A673 (cell line): ENCODE data around the gene TBRG4. TPM values are rescaled to one million over a fixed set of nuclear protein-coding genes. Genes with fewer than 3 reads are reported as not detected.

ENCODE experiments used
- BruUV-seq: library from RNA; stranded (reverse); fragments of 400-500 nt; replicated peaks from 2 replicates; lab custom pipeline; 2021; lab: Mats Ljungman, UMichigan
- CTCF ChIA-PET: fragments of 300-600 bp; sonication (Branson Sonifier 250); formaldehyde crosslinking; loops from one replicate; lab custom pipeline; 2022; ENCODE audit warnings: antibody characterized with exemption; lab: Charles Lee
- POLR2A ChIA-PET: fragments of 300-600 bp; sonication (Branson Sonifier 250); formaldehyde crosslinking; loops from one replicate; lab custom pipeline; 2022; ENCODE audit warnings: antibody characterized with exemption; ENCODE audit not compliant: low non-redundant PET; lab: Charles Lee
- DNase-seq: peaks from one replicate; pipeline ENCODE4 v3.0.0-alpha.2; 2015; ENCODE audit warnings: low spot score
- H3K27ac ChIP-seq: fragments of 200-600 bp; sonication (generic); 2 replicates; pipeline ENCODE4 v1.5.1; 2016; ENCODE audit warnings: mixed run types, low read depth, mild to moderate bottlenecking, mixed read lengths, antibody characterized with exemption, low read length; ENCODE audit not compliant: poor library complexity, severe bottlenecking
- H3K27me3 ChIP-seq: fragments of 200-600 bp; sonication (generic); replicated peaks from 2 replicates; pipeline ENCODE4 v1.6.1; 2017; ENCODE audit warnings: mixed run types, low read depth, mild to moderate bottlenecking, mixed read lengths, antibody characterized with exemption, low read length; ENCODE audit not compliant: insufficient read depth, poor library complexity
- H3K36me3 ChIP-seq: fragments of 200-600 bp; sonication (generic); 2 replicates; pipeline ENCODE4 v1.6.1; 2016; ENCODE audit warnings: mixed run types, mild to moderate bottlenecking, mixed read lengths, antibody characterized with exemption, low read length; ENCODE audit not compliant: insufficient read depth, poor library complexity, severe bottlenecking
- H3K4me1 ChIP-seq: fragments of 200-600 bp; sonication (generic); 2 replicates; pipeline ENCODE4 v1.6.1; 2017; ENCODE audit warnings: mixed run types, mild to moderate bottlenecking, mixed read lengths, antibody characterized with exemption, low read length; ENCODE audit not compliant: insufficient read depth, poor library complexity, severe bottlenecking
- H3K4me3 ChIP-seq: fragments of 200-600 bp; sonication (generic); 2 replicates; pipeline ENCODE4 v1.5.1; 2016; ENCODE audit warnings: low read depth, mixed run types, mild to moderate bottlenecking, mixed read lengths, low read length; ENCODE audit not compliant: poor library complexity, severe bottlenecking
- H3K9me3 ChIP-seq: fragments of 200-600 bp; sonication (generic); 2 replicates; pipeline ENCODE4 v1.6.1; 2016; ENCODE audit warnings: mixed run types, low read depth, mild to moderate bottlenecking, mixed read lengths, antibody characterized with exemption, low read length; ENCODE audit not compliant: poor library complexity, severe bottlenecking
- CTCF ChIP-seq: fragments of 300-800, 200-600 bp; sonication (generic); conservative IDR thresholded peaks from 2 replicates; pipeline ENCODE4 v1.5.1; 2017; ENCODE audit warnings: low read depth, mild to moderate bottlenecking, antibody characterized with exemption, low read length, moderate library complexity, mixed read lengths
- EZH2 ChIP-seq: fragments of 200-600 bp; sonication (generic); IDR thresholded peaks from 2 replicates; pipeline ENCODE4 v1.6.1; 2017; ENCODE audit warnings: borderline replicate concordance, low read depth, mild to moderate bottlenecking, mixed read lengths, antibody characterized with exemption, low read length; ENCODE audit not compliant: poor library complexity, severe bottlenecking
- intact Hi-C: fragments of 100-400 bp; cut with micrococcal nuclease; formaldehyde crosslinking; loops from one replicate; pipeline ENCODE4 v1.10.0; 2022; ENCODE audit not compliant: unreplicated experiment
- total RNA-seq: library from RNA; stranded (reverse); gene quantifications from 2 replicates; pipeline ENCODE4 v1.2.3, GENCODE V29; 2021

The TBRG4 gene
- total RNA-seq, 1 experiment from 2014 or later = 136 TPM

GRCh38 chr7:45118889-45119331 lies 7.4 kb upstream of the TBRG4 start:
- BruUV-seq = no TSS peak
- Histone ChIP-seq H3K4me1 (no peaks in the 10 kb centered on the region), H3K9me3 (no peaks in the 10 kb centered on the region), H3K27ac (no peak overlapping the region), H3K4me3 (no peak overlapping the region), H3K36me3 (no peaks in the 10 kb centered on the region), H3K27me3 (peaks cover 4% of the 10 kb centered on the region)
- ChIA-PET CTCF (no interaction called here), POLR2A (no interaction called here)
- TF ChIP-seq CTCF (no peak), EZH2 (no peak)
- no peak for DNase-seq
- intact Hi-C loops = no loop called here

GRCh38 chr7:45118292-45118691 lies 6.8 kb upstream of the TBRG4 start:
- CTCF ChIA-PET = no interaction called here
- TF ChIP-seq EZH2 (no peak), CTCF (no peak)
- no peaks in the 10 kb centered on the region for H3K4me1 ChIP-seq
- no TSS peak for BruUV-seq
- H3K27me3 ChIP-seq = peaks cover 4% of the 10 kb centered on the region
- no peaks in the 10 kb centered on the region for H3K9me3 ChIP-seq
- intact Hi-C loops = no loop called here
- POLR2A ChIA-PET = no interaction called here
- no peak overlapping the region for H3K27ac ChIP-seq
- H3K4me3 ChIP-seq = no peak overlapping the region
- no peaks in the 10 kb centered on the region for H3K36me3 ChIP-seq
- DNase-seq = no peak

GRCh38 chr7:45117582-45117981 lies 6.1 kb upstream of the TBRG4 start:
- DNase-seq = no peak
- Histone ChIP-seq H3K4me1 (no peaks in the 10 kb centered on the region), H3K27ac (no peak overlapping the region), H3K27me3 (peaks cover 4% of the 10 kb centered on the region), H3K9me3 (no peaks in the 10 kb centered on the region), H3K4me3 (no peak overlapping the region), H3K36me3 (no peaks in the 10 kb centered on the region)
- ChIA-PET POLR2A (no interaction called here), CTCF (no interaction called here)
- no TSS peak for BruUV-seq
- TF ChIP-seq EZH2 = no peak
- intact Hi-C loops = no loop called here

- DNase-seq = no peak
- BruUV-seq = no TSS peak
- ChIA-PET CTCF (no interaction called here), POLR2A (no interaction called here)
- no peaks in the 10 kb centered on the region for H3K4me1 ChIP-seq
- peaks cover 4% of the 10 kb centered on the region for H3K27me3 ChIP-seq
- no peak overlapping the region for H3K4me3 ChIP-seq
- H3K27ac ChIP-seq = no peak overlapping the region
- H3K36me3 ChIP-seq = no peaks in the 10 kb centered on the region
- intact Hi-C loops = no loop called here
- no peaks in the 10 kb centered on the region for H3K9me3 ChIP-seq
- no peak for TF ChIP-seq CTCF
- no peak for TF ChIP-seq EZH2
These were observed 4.6 kb upstream of the TBRG4 start for GRCh38 chr7:45116048-45116447.
